HG02870 (cell line): ENCODE measurements around the gene CXXC4.
A peak's percentile ranks its signal among the peaks of the same experiment; 100 is the strongest.

Experiments
- ATAC-seq: cut with Tn5 transposase; IDR thresholded peaks from one replicate; pipeline ENCODE4 v1.9.1; 2021; ENCODE audit warnings: mild to moderate bottlenecking, moderate library complexity; ENCODE audit not compliant: unreplicated experiment

The CXXC4 gene

DNA sequence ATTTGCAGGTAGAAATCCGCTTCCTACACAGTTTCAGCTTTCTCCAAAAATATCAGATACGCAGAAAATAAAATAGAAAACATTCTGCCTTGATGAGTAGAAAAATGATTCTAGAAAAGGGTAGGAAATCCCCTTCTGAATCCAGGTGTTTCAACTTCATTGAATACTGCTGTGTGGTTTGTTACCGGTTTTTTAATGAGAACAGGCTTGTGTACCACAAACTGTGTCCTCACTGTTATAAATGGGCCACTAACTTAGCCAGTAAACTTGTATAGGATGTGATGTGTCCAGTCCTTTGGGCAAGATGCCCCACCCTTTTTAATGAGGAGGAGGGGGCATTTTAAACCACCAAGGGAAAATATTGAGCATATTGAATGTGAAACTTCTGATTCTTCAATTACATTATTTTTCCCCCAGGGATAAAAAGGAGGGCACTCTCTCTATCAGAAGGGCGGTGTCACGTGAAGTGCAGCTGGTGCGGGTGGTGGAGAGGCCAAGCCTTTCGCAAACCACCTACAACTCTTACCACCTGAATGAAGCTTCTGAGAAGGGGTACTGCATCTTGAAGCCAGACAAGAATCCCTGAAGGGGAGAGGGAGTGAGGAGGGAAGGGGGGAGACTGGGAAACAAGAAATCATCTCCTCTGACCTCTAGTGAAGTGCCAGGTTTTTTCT is 4.5 kb downstream of the CXXC4 start:
- ATAC-seq = peak; percentile 46

DNA sequence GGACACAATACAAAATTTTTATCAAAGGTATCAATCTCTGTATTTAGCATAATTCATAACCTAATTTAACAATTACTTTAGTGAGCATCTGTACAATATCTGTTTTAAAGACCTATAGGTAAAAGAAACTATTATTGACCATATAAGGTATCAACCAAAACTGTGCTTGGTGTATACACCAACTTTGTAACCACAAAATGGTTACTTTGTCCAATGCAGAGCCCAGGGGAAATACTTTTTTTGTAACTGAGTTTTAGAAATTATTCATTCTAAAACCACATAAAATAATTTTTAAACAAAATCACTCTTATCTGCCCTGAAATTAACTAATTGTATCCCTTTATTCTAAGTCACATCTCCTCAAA is 5.0 kb downstream of the CXXC4 start:
- ATAC-seq = peak; percentile 39

DNA sequence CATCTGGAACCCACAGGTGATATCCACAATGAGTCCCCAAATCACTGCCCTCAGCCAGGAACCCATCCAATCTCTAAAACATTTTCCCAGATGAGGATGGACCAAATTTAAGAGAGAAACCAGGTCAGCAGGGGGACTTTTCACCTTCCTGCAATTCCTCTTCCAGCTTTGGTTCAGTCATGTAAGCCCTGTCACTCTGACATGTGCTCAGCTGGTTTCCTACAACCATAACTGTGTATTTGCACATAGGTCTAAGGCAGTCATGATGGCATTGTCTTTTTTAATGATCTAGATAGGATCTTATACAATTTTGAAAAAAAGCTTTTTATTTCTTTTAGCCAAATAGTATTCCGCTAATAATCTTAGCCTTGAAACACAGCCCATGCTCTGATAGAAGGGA is 6.5 kb downstream of the CXXC4 start:
- no peak for ATAC-seq

DNA sequence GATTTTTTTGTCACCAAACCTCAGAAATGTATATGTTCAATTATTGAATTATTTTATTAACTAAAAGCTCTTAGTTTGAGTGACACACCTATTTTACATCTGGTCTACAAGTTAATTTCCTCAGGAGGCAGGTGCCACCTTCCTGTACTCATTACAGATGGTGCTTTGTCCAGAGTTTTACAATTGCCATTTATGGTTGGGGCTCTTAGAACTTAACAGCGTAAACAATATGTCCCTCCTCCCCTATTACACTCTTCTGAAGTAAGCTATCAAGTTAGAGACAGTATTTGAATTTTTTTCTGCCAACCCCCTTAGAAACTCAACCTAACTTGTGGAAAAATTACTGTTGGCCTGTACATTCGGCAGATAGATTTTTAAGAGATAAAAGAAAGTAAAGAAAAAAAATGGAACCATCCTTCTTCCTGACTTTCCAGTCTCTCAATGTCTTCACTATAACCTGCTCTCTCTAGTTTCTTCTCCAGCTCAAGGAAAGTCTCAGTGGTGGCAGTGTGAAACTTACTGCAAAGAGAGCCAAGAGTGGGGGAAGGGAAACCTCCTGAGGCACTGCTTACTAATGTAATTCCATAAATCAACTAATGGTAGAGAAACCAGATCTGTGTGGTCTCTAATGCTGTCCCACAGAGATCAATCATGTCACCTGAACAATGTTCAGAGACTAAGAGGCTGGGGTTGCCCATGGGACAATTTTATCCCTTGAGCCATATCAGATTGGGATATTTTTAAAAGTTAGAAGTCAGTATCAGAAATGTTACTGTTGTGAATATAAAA is 7.8 kb downstream of the CXXC4 start:
- no peak for ATAC-seq

DNA sequence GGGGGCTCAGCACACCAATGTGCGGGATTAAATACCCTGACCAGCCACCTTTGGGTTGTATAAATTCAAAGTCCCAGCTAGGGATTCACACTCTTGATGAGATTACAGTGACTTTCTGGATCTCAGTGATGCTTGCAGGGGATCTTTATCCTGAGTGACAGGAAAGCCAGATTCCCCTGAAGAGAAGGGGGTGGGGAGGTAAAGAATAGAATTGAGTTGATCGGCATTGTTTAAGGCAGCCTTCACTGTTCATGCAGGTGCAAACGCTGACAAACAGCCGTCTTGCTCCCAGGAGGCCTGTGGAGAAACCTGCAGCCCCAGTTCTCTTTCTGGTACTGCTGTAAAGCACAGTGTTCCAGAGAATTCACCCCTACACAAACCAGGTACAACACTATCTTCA is 19.0 kb downstream of the CXXC4 start:
- ATAC-seq = no peak

DNA sequence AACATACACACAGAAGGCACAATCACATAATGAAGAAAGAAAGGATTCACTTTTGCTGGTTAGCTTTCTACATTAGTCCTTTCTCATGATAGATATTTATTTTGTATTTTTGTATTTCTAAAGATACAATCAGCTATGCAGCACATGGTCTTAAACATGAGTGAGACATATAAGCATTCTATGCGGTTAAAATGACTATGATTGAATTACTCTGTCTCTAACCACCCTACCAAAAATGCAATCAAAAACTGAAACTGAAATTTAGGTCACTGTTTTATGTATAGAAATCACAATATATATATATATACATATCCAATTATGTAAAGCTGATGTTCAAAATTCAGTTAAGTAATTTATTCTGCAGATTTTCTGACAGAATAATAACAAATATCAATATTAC is 21.9 kb downstream of the CXXC4 start:
- ATAC-seq = peak; percentile 73

DNA sequence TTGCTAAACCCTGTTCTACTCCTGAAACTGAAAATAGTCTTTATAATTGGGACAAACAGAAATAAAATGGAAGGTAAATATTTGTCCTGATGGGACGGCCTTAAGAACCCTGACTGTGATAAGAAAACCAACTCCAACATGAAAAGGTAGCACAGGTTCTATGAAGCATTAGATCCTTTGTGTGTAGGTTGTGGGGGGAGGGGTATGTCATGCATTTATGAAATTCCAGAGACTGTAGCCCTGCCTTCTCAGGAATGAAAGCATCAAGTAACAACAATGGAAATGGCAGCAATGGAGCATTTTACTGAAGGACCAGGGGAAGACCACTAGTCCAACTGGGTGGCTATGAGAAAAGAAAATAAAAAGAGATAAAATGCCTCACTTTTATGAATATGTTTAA is 23.9 kb downstream of the CXXC4 start:
- no peak for ATAC-seq

DNA sequence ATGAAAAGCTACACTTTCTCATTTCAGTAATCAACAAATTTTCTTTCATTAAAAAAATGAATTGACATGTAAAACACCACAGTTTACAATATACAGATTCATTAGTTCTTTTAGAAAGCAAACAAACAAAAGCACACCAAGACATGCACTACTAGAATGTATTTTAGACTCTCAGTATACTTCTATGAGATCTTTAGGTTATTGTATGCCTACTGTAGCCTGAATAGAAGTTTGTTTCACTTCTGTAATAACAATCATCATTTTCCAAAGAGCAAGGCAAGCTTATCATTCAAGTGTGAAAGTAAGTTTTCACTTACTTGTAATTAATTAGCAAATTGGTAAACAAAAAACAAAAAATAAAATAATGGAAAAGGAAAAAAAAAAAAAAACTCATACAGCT is 24.9 kb downstream of the CXXC4 start:
- no peak for ATAC-seq

DNA sequence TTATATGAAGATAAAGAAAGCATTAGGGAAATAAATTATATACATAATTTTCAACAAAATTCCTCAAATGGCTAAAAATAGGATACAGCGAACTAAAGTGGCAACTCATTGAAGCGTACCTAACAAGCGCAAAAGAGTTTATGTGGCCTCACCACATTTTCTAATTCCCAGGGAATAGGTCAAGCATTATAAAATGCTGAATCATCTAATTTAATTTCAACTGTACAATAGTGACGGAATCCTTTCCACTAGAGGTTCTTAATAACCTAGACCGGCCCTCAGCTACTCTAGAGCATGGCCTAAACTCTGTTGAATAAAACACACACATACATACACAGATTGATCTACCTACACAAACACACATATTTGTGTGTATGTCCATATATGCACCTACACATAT is 29.1 kb downstream of the CXXC4 start:
- no peak for ATAC-seq

DNA sequence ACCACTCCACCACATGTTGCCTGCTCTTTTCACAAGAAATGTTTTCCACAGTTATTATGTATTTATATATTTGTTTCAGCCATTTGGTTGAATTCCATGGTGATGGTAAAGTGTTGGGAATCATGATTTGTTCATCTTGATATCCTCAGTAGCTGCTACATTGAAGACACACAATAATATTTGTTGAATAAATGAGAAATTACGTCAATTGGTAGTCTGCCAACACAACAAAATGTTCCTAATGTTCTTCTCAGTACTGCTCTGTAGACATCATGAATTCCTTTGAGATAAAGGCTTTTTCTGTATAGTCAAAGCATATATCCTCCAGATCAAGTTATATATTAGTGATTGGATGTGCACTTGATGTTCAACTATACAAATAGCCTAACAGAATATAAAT is 29.5 kb downstream of the CXXC4 start:
- no peak for ATAC-seq

DNA sequence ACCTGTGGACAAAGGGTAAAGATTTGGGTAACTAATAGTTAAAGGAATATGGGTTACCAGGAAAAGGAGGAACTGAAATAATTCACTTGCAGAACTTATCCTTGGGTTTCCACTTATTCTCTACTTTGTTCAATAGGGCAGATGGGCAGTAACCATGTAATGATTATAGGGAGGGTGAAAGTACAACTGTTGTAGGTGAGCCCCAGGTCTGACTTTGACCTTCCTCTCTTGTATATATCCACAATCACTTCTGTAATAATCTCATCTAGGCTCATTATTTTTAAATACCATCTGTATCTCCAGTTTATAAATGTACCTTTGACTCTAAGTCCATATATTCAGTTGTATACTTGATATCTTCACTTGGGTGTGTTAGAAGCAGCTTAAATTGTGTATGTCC is 32.1 kb downstream of the CXXC4 start:
- no peak for ATAC-seq

DNA sequence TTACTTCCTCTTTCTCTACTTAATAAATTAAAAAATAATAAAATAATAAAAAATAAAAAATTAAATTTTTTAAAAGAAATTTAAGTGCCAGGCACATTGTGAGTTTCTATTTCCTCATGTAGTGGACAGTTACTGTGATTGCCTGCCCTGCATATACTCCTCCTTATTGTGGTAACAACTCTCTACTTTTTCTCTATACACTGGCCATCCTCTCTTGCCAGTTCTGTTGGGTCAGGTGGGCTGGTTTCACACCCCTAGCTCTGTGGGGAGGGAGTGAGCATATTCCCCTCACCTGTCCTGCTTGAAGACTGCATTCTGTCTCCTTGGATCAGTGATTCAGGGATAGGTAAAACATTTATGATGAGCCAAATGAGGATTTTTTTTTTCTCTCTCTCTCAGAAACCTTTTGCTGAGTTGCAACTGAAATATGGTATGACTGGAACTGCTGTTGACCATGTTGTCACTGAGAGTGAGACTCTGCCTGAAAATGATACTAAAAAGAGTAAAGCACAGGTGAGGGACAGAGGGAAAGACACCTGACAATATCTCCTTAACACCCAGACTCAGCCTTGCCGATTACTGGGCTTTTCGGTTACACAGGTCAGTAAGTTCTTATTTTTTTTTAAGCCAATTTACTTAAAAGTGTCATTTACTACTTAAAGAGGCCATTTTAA is 37.2 kb downstream of the CXXC4 start:
- ATAC-seq = peak; percentile 90

DNA sequence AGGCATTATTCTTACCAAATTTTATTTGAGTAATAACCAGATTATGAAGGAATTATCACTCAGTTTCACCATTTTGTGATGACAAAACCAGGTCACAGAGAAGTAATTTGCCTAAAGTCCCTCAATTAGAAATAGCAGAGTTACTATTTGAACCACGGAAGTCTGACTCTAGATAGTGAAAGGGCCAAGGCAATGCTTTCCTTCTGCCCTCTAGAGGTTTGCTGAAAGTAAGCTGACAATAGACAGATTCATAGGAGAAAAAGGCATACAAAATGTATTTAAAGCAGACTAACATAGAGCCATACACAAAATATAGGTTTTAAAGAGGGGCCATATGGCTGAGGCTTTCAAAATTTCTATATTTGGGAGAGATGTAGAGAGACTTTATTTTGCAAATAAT is 43.1 kb downstream of the CXXC4 start:
- peak; percentile 78 for ATAC-seq

DNA sequence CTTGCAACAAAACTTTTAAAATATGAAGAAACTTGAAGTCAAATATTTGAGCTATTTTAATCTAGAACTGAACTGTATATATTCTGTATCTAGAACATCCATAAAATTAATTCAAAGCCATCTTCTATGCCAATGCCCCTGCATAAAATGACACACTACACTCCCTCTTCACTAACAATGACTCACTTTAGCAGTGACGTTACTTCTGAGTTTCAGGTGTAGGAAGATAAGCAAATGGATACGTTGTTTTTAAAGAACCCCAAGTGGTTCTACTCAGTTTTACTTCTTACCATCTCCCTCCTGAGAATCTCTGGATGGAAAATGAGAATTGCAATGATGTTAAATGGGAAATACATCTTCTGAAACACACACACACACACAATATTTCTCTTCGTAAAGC is 45.2 kb downstream of the CXXC4 start:
- no peak for ATAC-seq

DNA sequence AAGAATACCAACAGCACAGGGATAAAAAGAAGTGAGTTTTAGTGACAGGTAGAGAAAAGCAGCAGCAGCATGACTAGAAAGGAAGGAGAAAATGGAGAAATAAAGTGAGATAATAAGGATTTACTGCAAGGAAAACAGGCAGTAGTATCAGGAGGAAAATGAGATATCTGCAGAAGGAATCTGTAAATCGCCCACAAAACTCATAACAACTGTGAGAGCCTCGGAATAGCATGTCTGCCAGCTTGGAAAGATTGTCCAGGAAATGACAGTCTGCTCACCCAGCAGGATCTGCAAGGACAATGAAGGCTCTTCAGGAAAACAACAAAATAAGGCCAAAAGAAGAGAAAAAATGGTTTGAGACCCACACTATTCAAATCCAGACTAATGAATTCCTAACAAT is 47.4 kb downstream of the CXXC4 start:
- ATAC-seq = no peak

DNA sequence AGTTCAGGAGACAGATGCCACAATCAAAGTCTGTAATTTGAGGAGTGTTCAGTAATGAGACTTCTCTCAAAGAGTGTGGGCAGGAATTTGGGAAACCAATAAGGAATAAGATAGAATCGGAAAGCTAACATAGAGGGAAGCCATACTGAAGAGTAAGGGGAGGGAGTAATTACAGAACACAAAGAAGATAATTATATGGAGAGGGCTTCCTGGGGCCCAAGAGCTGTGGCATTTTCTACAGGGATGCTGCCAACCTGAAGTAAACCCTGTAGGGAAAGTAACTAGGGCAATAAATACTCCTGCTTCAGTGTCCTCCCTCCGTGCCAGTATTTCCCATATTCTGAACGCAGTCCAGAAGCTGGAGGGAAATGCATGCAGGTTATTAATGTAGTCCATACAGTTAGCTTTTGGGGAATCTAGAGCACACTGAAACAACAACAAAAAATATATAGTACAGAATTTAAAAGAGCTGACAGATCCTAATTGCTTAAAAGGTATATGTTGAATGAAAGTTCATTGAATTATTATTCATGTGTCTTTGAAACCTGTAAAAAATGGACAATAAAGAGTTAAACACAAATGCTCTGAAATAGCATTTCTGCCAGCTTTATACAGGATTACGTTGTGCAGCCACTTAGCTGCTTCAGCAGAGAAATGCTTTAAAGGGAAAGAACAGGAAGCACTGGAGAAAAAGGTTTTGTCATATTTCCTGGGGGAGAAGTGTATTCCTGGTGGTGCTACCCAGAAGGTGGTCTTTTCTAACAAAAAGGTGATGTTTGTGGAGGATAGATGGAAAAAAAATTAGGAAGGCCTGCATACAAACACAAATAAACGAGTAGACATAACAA is 48.0 kb downstream of the CXXC4 start:
- no peak for ATAC-seq

DNA sequence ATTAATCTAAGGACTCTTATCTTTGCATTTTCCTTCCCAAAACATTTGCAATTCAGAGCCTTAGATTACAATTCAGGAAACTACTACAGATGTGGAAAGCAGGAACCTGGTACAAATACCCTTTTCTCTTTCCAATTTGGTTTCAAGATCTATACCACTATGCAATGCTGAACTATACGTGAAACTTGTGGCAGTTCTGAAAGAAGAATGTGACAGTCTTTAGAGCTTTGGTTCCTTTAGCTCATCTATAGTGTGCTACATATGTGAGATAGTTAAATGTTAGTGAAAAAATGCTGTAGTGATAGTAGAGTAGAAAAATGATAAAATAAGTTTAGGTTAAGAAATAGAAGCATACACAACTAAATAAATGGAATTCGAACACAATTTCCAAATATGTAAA is 50.0 kb downstream of the CXXC4 start:
- no peak for ATAC-seq

DNA sequence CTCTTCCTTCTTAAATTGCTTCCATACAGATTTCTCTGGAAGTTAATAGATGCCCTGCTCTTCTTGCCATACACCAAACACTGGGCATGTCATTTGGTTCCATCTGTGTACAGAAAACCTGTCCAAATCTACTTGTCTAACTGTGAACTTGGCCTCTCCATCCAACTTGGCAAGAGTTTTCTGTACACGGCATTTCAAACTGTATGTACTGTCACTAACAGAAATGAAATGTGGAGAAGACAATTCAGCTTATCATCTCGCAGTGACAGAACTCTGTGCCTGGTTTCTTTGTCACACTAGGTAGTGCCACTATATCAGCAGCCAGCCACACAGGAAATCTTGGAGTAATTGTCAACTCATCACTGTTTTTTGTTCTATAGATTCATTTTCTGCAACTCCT is 58.2 kb downstream of the CXXC4 start:
- no peak for ATAC-seq

DNA sequence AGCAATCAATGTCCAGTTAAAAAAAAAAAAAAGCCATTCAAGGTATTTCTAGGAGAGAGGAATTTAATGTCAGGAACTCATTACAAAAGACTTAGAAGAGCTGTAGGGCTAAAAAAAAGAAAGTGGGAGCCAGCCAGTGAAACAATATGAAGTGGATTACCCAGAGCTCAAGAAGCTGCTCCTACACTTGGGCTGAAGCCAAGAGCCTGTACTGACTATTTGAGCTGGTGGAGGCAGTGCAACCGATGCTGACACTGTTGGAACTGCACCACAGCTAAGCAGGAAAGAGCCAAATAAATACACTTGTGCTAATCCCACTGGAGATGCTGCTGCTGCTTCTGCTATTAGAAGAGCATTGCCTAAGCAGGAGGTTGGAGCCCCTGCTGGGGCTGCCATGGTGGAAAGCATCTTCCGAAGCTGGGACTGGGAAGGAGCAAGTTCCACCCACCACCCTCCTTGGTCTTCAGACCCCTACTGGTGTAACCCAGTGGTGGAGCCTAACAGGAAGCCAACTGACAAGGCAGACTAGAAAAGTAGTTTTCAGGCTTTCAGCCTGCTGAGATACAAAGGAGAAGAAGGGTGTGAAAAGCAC is 65.4 kb downstream of the CXXC4 start:
- ATAC-seq = no peak

DNA sequence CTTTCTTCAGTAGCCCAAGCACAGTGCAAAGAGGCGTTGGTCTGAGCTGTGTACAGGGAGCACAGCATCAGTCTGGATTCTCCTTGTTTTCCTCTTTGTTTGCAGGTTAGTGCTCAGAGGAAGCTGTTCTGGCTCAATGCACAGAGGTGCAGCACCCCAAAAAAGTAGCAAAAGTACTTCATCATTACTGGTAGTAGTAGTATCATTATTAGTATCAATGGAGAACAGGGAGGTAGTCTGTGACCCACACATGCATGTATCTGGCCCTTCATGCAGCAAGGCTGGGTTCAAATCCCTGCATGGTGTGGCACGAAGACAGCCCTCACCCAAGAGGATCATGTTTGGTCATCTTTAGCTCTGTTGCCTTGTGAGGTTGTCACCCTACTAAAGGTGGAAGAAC is 68.7 kb downstream of the CXXC4 start:
- peak; percentile 67 for ATAC-seq

DNA sequence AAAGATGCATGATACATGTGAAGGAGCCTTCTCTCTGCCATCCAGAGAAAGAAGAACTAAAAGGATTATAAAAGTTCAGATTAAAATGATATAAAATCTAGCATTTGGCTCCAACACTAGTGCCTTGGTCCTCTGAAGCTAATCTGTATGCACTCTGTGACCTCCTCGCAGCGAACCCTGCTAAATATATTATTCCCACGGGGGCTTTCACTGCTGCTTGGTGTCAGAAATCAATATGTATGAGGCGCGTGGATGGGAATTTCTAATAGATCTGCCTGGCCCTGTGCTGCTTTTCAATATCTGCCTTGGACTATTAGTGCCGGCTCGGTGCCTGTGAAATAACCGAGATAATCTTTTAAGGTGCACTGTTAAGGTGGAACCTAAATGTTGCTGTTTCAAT is 69.7 kb downstream of the CXXC4 start:
- no peak for ATAC-seq
